ENCODE data around the gene SLC24A4. TPM values are rescaled to one million over a fixed set of nuclear protein-coding genes. Genes with fewer than 3 reads are reported as not detected.

Gene SLC24A4, protein sequence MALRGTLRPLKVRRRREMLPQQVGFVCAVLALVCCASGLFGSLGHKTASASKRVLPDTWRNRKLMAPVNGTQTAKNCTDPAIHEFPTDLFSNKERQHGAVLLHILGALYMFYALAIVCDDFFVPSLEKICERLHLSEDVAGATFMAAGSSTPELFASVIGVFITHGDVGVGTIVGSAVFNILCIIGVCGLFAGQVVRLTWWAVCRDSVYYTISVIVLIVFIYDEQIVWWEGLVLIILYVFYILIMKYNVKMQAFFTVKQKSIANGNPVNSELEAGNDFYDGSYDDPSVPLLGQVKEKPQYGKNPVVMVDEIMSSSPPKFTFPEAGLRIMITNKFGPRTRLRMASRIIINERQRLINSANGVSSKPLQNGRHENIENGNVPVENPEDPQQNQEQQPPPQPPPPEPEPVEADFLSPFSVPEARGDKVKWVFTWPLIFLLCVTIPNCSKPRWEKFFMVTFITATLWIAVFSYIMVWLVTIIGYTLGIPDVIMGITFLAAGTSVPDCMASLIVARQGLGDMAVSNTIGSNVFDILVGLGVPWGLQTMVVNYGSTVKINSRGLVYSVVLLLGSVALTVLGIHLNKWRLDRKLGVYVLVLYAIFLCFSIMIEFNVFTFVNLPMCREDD
- 1 to 10 TPM; 2.7 to 4.4 TPM for total RNA-seq

DNA sequence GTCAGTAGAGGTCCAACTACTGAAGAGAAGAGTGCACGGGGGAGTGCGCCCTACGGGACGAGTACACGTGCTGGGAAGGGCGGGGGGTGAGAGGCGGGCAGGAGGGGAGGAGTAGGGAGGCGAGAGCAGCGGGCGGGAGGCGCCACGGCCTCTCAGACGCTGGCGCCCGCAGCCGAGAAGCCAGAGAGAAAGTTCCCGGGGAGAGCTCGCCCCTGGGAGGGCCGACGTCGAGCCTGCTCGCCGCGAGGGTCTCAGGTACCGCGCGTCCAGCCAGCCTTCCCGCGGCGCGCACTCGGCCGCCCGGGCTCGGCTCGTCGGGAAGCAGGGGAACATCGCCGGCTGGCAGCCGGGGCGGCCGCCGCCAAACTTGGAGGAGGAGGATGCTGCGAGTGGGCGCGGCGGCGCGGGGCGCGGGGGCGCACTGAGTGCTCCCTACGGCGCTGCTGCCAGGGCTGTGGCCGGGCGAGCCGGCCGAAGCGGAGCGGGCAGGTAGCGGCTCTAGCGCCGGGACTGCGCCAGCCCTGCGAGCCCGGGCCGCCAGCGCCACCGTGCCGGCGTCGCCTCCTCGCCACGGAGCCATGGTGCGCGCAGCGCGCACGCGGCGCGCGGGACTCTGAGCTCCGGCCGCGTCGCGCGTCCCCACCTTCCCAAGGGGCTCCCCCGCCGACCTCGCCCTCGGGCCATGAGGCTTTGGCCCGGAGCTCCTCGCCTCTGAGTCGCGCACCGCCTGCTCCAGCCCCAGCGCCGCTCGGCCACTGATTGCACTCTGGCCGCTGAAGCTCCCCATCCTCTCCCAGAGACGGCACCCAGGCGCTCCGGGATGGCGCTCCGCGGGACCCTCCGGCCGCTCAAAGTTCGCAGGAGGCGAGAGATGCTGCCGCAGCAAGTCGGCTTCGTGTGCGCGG lies at the start of gene SLC24A4:
TSS of gene SLC24A4 (plus strand) at position 155 of the 905 bp plus-strand sequence. CDS start at position 821, 666 bp downstream.
- no peaks in the 10 kb centered on the region for H3K27me3 ChIP-seq (replicated peaks; ENCODE audit: insufficient read depth)
- no peaks in the 10 kb centered on the region for H3K36me3 ChIP-seq
- DNase-seq (ENCODE audit: low spot score) (no peak), ATAC-seq (ENCODE audit: insufficient number of reproducible peaks, low FRiP score, low read depth) (no peak)
- TF ChIP-seq, protein P1, sequence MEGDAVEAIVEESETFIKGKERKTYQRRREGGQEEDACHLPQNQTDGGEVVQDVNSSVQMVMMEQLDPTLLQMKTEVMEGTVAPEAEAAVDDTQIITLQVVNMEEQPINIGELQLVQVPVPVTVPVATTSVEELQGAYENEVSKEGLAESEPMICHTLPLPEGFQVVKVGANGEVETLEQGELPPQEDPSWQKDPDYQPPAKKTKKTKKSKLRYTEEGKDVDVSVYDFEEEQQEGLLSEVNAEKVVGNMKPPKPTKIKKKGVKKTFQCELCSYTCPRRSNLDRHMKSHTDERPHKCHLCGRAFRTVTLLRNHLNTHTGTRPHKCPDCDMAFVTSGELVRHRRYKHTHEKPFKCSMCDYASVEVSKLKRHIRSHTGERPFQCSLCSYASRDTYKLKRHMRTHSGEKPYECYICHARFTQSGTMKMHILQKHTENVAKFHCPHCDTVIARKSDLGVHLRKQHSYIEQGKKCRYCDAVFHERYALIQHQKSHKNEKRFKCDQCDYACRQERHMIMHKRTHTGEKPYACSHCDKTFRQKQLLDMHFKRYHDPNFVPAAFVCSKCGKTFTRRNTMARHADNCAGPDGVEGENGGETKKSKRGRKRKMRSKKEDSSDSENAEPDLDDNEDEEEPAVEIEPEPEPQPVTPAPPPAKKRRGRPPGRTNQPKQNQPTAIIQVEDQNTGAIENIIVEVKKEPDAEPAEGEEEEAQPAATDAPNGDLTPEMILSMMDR (IDR thresholded peaks at IDR 0.05), result no peak
- no peak within 1 kb of the TSS for H3K27ac ChIP-seq
- H3K9me3 ChIP-seq, result no peaks in the 10 kb centered on the region
- peaks cover 4 to 23% of the 10 kb centered on the region in 2 donors for H3K4me1 ChIP-seq (ENCODE audit: control insufficient read depth in 1 of 2, low read depth in 2 of 2)
- H3K4me3 ChIP-seq, result peak within 1 kb of the TSS; percentile 78

DNA sequence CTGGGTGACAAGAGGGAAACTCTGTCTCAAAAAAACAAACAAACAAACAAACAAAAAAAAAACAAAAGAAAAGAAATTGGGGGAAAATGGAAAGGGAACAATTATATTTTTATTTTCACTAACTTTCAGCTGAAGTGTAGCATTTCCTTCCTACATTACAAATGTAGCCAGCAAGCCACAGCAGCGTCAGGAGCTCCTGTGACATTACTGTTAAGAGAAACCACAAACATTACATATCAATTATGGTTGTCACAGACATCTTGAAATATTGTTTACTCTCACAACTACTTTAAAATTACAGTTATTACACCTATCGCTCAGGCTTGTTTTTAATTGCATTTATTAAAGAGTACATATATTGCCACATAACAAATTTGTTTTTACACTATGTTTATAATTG lies 49.8 kb upstream of the SLC24A4 start:
- Histone ChIP-seq H3K9me3 (no peaks in the 10 kb centered on the region), H3K4me3 (no peak overlapping the region), H3K36me3 (no peaks in the 10 kb centered on the region), H3K27me3 (replicated peaks; ENCODE audit: insufficient read depth) (no peaks in the 10 kb centered on the region), H3K27ac (no peak overlapping the region), H3K4me1 (ENCODE audit: control insufficient read depth in 1 of 2, low read depth in 2 of 2) (no peaks in the 10 kb centered on the region)
- TF ChIP-seq, protein P1 (IDR thresholded peaks at IDR 0.05), result no peak
- ATAC-seq (ENCODE audit: insufficient number of reproducible peaks, low FRiP score, low read depth) (no peak), DNase-seq (ENCODE audit: low spot score) (no peak)

DNA sequence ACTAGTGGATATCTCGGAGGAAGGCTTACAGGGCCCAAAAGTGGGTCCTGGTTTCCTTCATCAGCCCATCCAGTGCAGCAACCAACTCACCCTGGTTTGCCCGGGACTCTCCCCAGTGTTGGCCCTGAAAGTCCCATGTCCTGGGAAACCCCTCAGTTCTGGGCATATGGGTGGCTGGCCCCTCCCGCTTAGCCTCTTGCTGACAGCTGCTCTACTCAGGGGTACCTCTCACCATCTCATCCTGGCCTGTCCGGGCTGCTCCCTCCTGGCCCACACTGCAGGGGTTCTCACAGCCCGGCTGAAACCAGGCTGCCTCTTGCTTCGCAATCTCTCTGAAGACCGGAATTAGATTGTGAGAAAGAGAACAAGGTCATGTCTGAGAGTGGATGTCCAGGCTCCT lies 48.9 kb upstream of the SLC24A4 start:
- TF ChIP-seq, protein P1 (IDR thresholded peaks at IDR 0.05), result no peak
- H3K27ac ChIP-seq, result no peak overlapping the region
- ATAC-seq (ENCODE audit: insufficient number of reproducible peaks, low FRiP score, low read depth), result no peak

DNA sequence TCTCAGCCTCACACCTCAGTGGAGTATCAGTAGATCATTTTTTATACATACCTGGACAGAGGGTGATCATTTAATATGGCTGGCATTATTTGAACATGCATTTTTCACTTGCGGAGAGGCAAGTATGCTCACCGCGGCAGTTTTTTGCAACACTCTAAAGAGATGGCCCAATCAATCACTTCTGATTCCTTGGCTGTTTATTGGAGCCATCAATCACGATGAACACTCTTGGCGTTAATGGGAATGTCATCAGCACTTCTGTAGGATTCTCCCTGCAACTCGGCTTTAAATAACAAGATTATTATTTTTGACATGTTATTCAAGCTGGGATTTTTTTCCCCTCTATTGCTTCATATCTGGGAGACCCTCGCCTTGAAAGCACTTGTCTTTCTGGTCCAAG lies 46.9 kb upstream of the SLC24A4 start:
- no peak overlapping the region for H3K27ac ChIP-seq

More for the DNA sequence above, 48.9 kb upstream of the SLC24A4 start:
- DNase-seq (ENCODE audit: low spot score), result no peak
- H3K4me3 ChIP-seq, result no peak overlapping the region
- no peaks in the 10 kb centered on the region for H3K27me3 ChIP-seq (replicated peaks; ENCODE audit: insufficient read depth)
- H3K36me3 ChIP-seq, result no peaks in the 10 kb centered on the region
- H3K9me3 ChIP-seq, result no peaks in the 10 kb centered on the region
- H3K4me1 ChIP-seq (ENCODE audit: control insufficient read depth in 1 of 2, low read depth in 2 of 2), result no peaks in the 10 kb centered on the region

More for the DNA sequence above, 46.9 kb upstream of the SLC24A4 start:
- no peak overlapping the region for H3K4me3 ChIP-seq
- TF ChIP-seq, protein P1 (IDR thresholded peaks at IDR 0.05), result no peak
- ATAC-seq (ENCODE audit: insufficient number of reproducible peaks, low FRiP score, low read depth) (no peak), DNase-seq (ENCODE audit: low spot score) (no peak)
- no peaks in the 10 kb centered on the region for H3K27me3 ChIP-seq (replicated peaks; ENCODE audit: insufficient read depth)
- no peaks in the 10 kb centered on the region for H3K9me3 ChIP-seq
- H3K4me1 ChIP-seq (ENCODE audit: control insufficient read depth in 1 of 2, low read depth in 2 of 2), result no peaks in the 10 kb centered on the region
- H3K36me3 ChIP-seq, result no peaks in the 10 kb centered on the region
